ELR (cell line): ENCODE data around the gene SLC26A3.

ENCODE experiments used
- DNase-seq: peaks from one replicate; pipeline ENCODE4 v3.0.0-alpha.2; 2015; ENCODE audit warnings: low read depth

SLC26A3 gene

DNA sequence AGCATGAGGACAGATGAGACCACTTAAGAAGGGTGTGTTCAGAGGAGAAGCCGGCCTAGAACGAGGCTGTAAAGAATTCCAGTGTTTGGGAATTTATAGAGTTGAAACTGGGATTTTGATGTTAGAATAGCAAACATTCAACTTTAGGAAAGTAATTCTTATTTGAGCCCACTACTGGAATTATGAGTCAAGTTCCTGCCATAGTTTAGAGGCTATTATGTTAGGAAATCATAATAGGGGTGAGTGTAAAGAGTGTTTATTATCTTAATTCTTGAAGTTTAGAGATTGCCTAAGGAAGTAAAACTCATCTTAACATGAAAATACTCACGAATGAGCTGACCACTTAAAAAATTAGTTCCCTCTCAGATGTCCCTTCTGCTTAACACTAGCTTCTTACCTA is 57.0 kb downstream of the SLC26A3 start:
- peak; percentile 24 for DNase-seq

DNA sequence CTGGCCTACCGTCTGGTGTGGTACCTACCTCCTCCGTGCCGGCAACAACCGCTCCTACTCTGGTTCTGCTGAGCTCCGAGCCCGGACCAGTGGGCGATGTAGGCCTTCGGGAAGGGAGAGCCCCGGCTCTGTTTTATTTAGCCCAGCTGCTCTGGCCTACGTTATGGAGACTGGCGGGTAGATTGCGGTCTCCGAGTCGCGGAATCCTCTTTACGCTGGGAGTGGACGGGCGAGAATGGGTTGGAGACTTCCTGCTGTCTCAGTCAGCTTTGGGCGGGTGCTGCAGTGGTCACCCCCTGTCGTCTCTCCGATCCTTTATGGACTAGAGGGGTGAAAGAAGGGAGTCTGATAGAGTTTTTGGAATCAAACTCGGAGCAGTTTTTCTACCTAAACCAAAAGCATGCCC is 58.7 kb downstream of the SLC26A3 start:
- DNase-seq = peak; percentile 63

DNA sequence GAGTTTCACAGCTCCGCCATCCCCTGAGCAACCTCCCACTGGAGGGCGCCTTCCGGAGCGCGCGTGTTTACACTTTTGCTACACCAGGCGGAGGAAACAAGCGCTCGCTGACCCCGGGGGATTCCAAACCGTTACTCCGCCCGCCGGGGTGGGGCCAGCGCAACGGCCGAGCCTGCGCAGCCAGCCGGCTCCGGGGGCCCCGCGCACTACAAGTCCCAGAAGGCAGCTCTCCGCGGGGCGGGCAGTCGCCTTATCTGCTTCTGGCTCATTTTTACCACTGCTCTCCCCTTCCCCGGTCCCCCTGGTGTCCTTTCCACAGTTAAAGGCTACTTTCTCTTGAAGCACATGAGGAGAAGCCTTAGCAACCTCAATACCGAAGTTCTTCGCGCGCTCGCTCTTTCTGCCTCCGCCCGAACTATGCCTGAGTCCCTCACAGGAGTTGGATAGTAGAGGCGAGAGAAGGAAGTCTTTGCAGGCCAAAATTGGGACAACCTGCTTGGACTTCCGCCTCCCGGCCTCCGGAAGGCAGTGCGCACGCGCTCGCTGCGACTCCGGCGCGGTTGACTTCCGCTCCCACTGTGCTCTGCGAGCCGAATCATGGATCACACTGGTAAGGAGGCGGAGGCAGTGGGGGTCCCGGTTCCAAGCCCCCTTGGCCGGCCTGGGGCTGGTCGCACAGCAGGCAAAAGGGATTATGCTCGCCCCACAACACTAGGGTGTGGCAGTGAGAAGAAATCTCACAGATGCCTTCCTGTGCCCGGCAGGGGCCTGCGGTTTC is 59.3 kb downstream of the SLC26A3 start, which contains the start of gene CBLL1:
TSS of gene CBLL1 (plus strand) at position 576 of the 778 bp plus-strand sequence. CDS start at position 598, 22 bp downstream.
- DNase-seq = peak; percentile 93

DNA sequence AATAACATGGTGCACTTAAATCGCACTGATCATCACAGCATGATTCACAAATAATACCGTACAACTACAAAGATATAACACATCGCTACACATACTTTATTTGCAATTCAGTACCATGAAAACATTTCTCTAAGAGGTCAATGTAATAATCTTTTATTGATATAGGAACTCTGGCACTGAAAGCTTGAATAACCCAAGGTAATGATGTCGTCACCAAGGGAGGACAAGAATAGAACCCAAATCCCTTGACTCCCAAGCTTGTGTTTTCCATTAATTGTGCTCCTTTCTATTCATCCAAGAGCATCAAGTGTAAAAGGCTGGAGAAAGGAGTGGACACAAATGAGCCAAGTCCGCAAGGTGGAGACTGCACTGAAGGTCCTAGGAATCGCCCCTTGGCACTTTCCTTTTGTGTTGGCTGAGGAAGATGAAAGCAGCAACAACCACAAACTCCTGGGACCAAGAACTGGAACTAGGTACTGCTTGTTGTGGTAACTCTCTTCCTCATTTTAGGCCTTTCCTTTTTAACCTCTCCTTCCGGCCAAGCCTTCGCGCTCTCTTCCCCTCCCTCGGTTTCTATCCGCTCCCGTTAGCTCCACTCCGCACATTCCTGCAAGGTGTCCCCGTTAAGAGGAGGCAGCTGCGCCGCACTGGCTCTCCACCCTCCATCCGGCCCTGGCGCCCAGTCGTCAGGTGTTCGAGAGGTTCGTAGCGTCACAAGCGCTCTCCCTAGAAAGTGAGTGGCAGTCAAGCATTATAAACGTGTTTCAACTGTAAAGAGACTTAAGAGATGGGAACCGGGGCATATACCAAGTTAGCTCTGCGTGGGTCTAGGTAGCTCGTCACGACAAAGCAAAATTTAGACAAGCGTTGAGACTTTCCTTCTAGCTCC is 60.1 kb downstream of the SLC26A3 start:
- no peak for DNase-seq

DNA sequence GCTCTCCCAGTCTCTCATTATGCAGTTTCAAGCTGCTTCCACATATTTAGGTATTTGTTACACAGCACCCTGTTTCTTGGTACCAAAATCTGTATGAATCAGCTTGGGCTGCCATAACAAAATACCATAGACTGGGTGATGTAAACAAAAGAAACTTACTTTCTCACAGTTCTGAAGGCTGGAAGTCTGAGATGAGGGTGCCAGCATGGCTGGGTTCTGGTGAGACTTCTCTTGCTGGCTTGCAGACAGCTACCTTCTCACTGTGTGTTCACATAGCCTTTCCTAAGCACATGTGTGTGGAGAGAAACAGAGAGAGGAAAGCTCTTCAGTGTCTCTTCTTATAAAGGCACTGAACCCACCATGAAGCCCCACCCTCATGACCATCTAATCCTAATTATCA is 74.7 kb downstream of the SLC26A3 start:
- no peak for DNase-seq

DNA sequence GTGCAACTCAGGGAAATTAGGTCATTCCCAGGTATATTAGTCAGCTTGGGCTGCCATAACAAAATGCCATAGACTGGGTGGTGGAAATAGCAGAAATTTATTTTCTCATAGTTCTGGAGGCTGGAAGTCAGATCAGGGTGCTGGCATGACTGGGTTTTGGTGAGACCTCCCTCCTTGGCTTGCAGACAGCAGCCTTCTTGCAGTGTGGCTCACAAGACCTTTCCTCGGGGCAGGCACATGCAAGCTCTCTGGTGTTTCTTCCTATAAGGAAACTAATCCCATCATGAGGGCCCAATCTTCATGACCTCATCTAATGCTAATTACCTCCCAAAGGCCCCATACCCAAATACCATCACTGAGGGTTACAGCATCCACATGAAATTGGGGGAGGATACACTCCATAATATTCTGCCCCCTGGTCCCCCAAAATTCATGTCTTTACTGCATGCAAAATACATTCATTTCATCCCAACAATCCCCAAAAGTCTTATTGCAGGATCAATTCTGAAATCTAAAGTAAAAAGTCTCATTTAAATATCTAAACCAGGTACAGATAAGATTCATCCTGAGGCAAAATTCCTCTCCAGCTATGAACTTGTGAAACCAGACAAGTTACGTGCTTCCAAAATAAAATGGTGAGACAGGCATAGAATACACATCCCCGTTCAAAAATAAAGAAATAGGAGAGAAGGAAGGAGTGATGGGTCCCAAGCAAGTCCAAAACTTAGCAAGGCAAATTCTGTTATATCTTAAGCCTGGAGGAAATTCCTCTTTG is 76.5 kb downstream of the SLC26A3 start:
- no peak for DNase-seq

DNA sequence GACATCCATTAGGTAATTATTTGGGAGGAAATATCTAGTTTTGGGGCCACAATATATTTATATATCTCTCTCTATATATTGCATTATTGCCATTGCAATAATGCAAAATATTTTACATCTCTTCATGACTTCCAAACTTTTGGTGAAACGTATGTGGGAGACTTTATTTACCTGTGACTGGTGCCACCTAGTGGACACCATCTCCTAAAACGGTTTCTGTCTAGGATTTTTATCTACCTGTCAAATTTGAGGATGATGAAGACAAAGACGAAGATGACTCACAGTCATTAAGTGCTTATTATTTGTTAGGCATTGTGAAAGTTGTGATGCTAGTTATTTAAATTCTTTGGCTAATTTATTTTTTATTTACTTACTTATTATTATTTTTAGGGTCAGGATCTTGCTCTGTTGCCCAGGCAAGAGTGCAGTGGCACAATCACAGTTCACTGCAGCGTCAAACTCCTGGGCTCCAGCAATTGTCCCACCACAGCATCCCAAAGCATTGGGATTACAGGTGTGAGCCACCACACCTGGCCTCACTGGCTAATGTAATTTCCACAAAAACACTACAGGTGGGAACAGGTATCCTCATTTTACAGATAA is 77.8 kb downstream of the SLC26A3 start:
- DNase-seq = peak; percentile 69

DNA sequence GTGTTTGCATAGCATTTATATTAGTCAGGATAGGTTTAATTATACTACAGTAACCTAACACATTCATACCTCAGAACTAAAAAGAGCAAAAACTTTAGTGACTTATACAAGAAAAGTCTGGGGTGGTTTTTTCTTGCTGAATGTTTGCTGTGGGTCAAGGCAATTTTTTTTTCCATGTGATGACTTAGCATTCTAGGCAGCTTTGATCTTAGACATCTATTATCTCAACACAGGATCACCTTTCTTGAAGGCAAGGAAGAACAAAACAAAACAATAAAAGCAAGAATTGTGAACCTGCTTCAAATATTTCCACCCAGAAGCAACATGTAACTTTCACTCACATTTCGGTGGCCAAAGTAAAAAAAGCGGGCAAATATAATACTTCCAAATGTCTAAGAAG is 79.8 kb downstream of the SLC26A3 start:
- DNase-seq = no peak

DNA sequence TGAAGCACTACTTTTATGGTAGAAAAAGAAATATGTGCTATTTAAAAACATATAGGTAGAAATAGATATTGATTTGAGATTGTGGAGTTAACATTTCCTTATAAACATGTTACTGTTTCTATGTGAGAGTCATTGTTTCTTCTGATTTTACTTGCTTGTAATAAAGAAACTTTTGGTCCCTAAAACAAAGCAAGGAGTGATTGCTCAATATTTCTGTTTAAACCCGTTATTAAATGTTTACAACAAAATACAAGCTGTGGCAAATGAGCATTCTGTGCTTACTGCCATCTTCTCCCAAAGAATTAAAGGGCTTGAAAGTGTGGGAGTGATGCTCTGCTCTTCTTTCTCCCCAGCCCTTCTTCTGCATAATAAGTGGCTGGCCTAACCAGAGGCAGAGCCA is 81.7 kb downstream of the SLC26A3 start:
- no peak for DNase-seq

DNA sequence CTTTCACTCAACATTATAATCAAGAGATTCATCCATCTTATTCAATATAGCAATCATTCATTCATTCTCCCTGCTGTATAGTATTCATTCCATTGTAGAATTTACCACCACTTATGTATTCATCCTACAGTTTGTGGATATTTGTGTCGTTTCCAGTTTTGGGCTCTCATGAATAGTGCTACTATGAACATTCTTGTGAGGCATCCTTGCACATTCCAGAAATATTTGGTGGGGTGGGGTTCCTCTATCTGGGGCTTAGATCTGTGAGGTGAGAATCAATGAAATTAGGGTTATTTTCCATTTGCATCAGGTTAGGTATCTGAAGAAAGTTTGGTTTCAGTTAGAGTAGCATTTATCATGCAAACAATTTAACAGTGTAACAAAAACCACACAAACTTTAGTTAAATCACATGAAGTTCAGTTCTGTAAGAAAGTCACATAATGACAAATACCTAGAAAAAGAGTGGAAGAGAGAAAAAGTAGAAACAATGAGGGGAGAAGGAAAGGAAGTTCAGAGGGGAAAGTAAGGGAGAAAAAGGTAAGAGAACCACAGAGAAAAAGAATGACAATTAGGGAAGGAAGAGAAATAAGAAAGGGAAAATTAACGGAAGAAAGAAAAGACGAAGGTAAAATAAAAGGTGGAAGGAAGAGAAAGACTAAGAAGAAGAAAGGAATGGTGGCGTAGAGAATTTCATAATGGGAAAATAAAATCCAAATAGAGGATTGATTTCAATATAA is 84.4 kb downstream of the SLC26A3 start:
- DNase-seq = no peak

DNA sequence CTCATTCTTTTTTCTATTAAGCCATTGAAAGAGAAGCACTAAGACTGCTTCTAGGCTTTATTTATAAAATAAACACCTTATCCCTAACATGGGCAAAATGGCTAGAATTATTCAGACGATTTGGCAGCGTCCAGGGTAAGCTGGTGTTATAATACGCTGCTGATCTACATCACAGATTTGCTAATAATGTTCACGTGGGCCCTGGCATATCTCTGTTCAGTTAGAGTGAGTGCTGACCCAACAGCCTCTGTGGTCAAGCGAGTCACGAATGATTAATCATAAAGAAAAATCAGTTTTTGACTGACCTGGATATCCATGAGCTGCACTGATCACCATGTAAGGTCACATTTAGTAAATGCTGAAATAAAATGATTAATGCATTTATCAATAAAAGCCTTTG is 87.5 kb downstream of the SLC26A3 start:
- DNase-seq = peak; percentile 79
